HepG2 (cell line): ENCODE results near the gene SLC35A3. TPM values are rescaled to one million over a fixed set of nuclear protein-coding genes. Genes with fewer than 3 reads are reported as not detected.

ENCODE experiments used
- ATAC-seq: fragments of 200-7000 bp; cut with Tn5 transposase; 3 replicates; pipeline ENCODE4 v1.9.1; 2020; ENCODE audit warnings: mild to moderate bottlenecking, moderate library complexity
- BruUV-seq: library from RNA; stranded (reverse); fragments of 400-500 nt; replicated peaks from 2 replicates; lab custom pipeline; 2021; lab: Mats Ljungman, UMichigan
- CTCF ChIA-PET: fragments of 300-600 bp; formaldehyde crosslinking; extraction: SDS; loops from one replicate; lab custom pipeline; 2021; ENCODE audit warnings: low total read pairs, inconsistent platforms, low intra/inter-chr PET ratio; lab: Yijun Ruan, JAX
- POLR2A ChIA-PET: fragments of 350-600 bp; sonication (Branson Sonifier 250); formaldehyde crosslinking; loops from one replicate; lab custom pipeline; 2020; ENCODE audit warnings: antibody characterized with exemption, inconsistent platforms; lab: Yijun Ruan, JAX
- DNase-seq: peaks from one replicate; pipeline ENCODE4 v3.0.0-alpha.2; 2015; ENCODE audit warnings: low spot score
- FAIRE-seq: peaks from 3 replicates; lab custom pipeline; 2011; peaks lifted over from hg19 to GRCh38; lab: Jason Lieb, UNC
- H2AFZ ChIP-seq: one replicate; pipeline ENCODE4 v1.6.1; 2011; ENCODE audit warnings: low read length, inconsistent platforms
- H3K27ac ChIP-seq: fragments of 300-600 bp; 3 replicates; pipeline ENCODE4 v1.8.0; 2011; ENCODE audit warnings: mixed run types, mild to moderate bottlenecking, mixed read lengths, low read length, inconsistent platforms; ENCODE audit not compliant: insufficient read depth; ENCODE audit errors: extremely low read length
- H3K27me3 ChIP-seq, 2 experiments: fragments of 200-600 bp in 1 of 2; 2 replicates in 1 of 2; 3 replicates in 1 of 2; pipeline versions ENCODE4 v1.6.0 to v1.8.0; 2011; ENCODE audit warnings: low read length in 2 of 2, mild to moderate bottlenecking in 2 of 2, moderate library complexity in 2 of 2, inconsistent platforms in 1 of 2; ENCODE audit not compliant: insufficient read depth in 2 of 2, control insufficient read depth in 1 of 2
- H3K36me3 ChIP-seq, 2 experiments: fragments of 200-600 bp in 1 of 2; replicated peaks in 1 of 2; 2 replicates in 1 of 2; 3 replicates in 1 of 2; pipeline versions ENCODE4 v1.5.1 to v1.8.0; 2011; ENCODE audit warnings: low read length in 2 of 2, inconsistent platforms in 1 of 2; ENCODE audit not compliant: insufficient read depth in 2 of 2, control insufficient read depth in 1 of 2
- H3K4me1 ChIP-seq: 2 replicates; pipeline ENCODE4 v1.5.1; 2012; ENCODE audit warnings: low read length, inconsistent platforms; ENCODE audit not compliant: insufficient read depth
- H3K4me2 ChIP-seq: 2 replicates; pipeline ENCODE4 v1.6.0; 2011; ENCODE audit warnings: low read depth, low read length, inconsistent platforms
- H3K4me3 ChIP-seq, 3 experiments: fragments of 200-600 bp in 1 of 3; sonication (generic), shearing (Covaris generic) in 1 of 3; replicated peaks in 1 of 3; 2 replicates each; pipeline ENCODE4 v1.5.1; 2011 to 2016; ENCODE audit warnings: low read length in 3 of 3, inconsistent platforms in 2 of 3, low read depth in 2 of 3, mild to moderate bottlenecking in 2 of 3, control low read depth in 1 of 3, mixed read lengths in 1 of 3; ENCODE audit not compliant: insufficient read depth in 1 of 3
- H3K79me2 ChIP-seq: one replicate; pipeline ENCODE4 v1.6.1; 2011; ENCODE audit warnings: low read length, inconsistent platforms; ENCODE audit not compliant: insufficient read depth
- H3K9ac ChIP-seq: 2 replicates; pipeline ENCODE4 v1.6.0; 2011; ENCODE audit warnings: mild to moderate bottlenecking, low read depth, low read length, inconsistent platforms; ENCODE audit not compliant: insufficient read depth
- H3K9me3 ChIP-seq: 2 replicates; pipeline ENCODE4 v1.5.1; 2012; ENCODE audit warnings: mild to moderate bottlenecking, low read length
- H4K20me1 ChIP-seq: 2 replicates; pipeline ENCODE4 v1.6.0; 2011; ENCODE audit warnings: inconsistent platforms, mild to moderate bottlenecking, low read length, moderate library complexity; ENCODE audit not compliant: insufficient read depth
- HNF4G ChIP-seq, 2 experiments: sonication (generic) in 1 of 2; formaldehyde crosslinking in 1 of 2; IDR thresholded peaks; 2 replicates each; pipeline versions ENCODE4 v1.4.0 to v1.6.1; 2011 to 2020; ENCODE audit warnings: borderline replicate concordance in 2 of 2, low read depth in 2 of 2, mild to moderate bottlenecking in 2 of 2, low read length in 1 of 2, missing genetic modification reagents in 1 of 2, moderate library complexity in 1 of 2
- HNRNPUL1 ChIP-seq: fragments of 200-400 bp; formaldehyde crosslinking; IDR thresholded peaks from 2 replicates; pipeline ENCODE4 v1.6.1; 2017; ENCODE audit warnings: low read depth, mild to moderate bottlenecking, low read length, moderate library complexity
- HOXA5 ChIP-seq: sonication (generic); formaldehyde crosslinking; IDR thresholded peaks from 2 replicates; pipeline ENCODE4 v1.4.0; 2020; ENCODE audit warnings: missing genetic modification reagents
- MAF1 ChIP-seq: sonication (generic); formaldehyde crosslinking; IDR thresholded peaks from 2 replicates; pipeline ENCODE4 v1.5.0; 2020; ENCODE audit warnings: missing genetic modification reagents, borderline replicate concordance
- REXO4 ChIP-seq: sonication (generic); formaldehyde crosslinking; IDR thresholded peaks from 2 replicates; pipeline ENCODE4 v1.8.0; 2022; ENCODE audit warnings: missing genetic modification reagents, mild to moderate bottlenecking, borderline replicate concordance
- SRY ChIP-seq: sonication (generic); formaldehyde crosslinking; IDR thresholded peaks from 2 replicates; pipeline ENCODE4 v1.8.0; 2022; ENCODE audit warnings: mild to moderate bottlenecking, missing genetic modification reagents
- ZNF232 ChIP-seq: sonication (generic); formaldehyde crosslinking; IDR thresholded peaks from 2 replicates; pipeline ENCODE4 v1.4.0; 2020; ENCODE audit warnings: missing genetic modification reagents, borderline replicate concordance
- ZNF644 ChIP-seq: IDR thresholded peaks from 2 replicates; pipeline ENCODE4 v1.6.1; 2016; ENCODE audit warnings: low read depth
- WGBS: methylation state at CpG from one replicate; pipeline ENCODE4 v1.1.6; 2017; ENCODE audit warnings: low lambda C conversion rate; 5-methylcytosine and 5-hydroxymethylcytosine counted together
- in situ Hi-C: cut with HindIII; loops from 2 replicates; pipeline ENCODE4 v1.10.0; 2017; ENCODE audit warnings: low pct_unique_long_range_greater_than_20kb; ENCODE audit not compliant: extremely low pct_ligation_motif_present
- intact Hi-C: fragments of 100-400 bp; cut with micrococcal nuclease; formaldehyde crosslinking; loops from one replicate; pipeline ENCODE4 v1.10.0; 2022; ENCODE audit not compliant: unreplicated experiment
- polyA plus RNA-seq, 8 experiments: library from polyadenylated mRNA; depleted of rRNA in 3 of 8; stranded (reverse) in 7 of 8; unstranded in 1 of 8; fragments of >200 nt; fragmentation: Illumina TruSeq in 4 of 8; extraction: Trizol in 4 of 8; gene quantifications; 2 replicates each; pipeline versions ENCODE4 v1.2.1 to v1.2.3, GENCODE V29; 2011 to 2016; ENCODE audit warnings: low read depth in 4 of 8, missing spikeins in 1 of 8, mixed read lengths in 1 of 8; ENCODE audit not compliant: insufficient read depth in 1 of 8
- small RNA-seq, 3 experiments: library from RNA; depleted of rRNA; stranded (forward); fragments of <200 nt; gene quantifications; one replicate each; pipeline ENCODE3, GENCODE V24; 2012; ENCODE audit warnings: low read depth in 2 of 3, low replicate concordance in 1 of 3; ENCODE audit not compliant: insufficient read length in 3 of 3, insufficient read depth in 2 of 3
- total RNA-seq, 5 experiments: library from RNA; depleted of rRNA; stranded (reverse); fragments of >200 nt; fragmentation: Illumina TruSeq; extraction: Trizol; gene quantifications; 2 replicates each; pipeline ENCODE4 v1.2.3, GENCODE V29; 2016; ENCODE audit warnings: low read depth in 1 of 5
- TF ChIP-seq, protein P1 (sequence below): IDR thresholded peaks from 2 replicates; pipeline ENCODE4 v1.6.1; 2016; ENCODE audit warnings: mild to moderate bottlenecking, missing biosample characterization, missing genetic modification reagents

Gene SLC35A3
- total and polyA plus RNA-seq, 2 of the 13 experiments (the other 11 are each of a cell fraction or from before 2014, with no cell fraction given) = 11.2 to 24.9 TPM

DNA sequence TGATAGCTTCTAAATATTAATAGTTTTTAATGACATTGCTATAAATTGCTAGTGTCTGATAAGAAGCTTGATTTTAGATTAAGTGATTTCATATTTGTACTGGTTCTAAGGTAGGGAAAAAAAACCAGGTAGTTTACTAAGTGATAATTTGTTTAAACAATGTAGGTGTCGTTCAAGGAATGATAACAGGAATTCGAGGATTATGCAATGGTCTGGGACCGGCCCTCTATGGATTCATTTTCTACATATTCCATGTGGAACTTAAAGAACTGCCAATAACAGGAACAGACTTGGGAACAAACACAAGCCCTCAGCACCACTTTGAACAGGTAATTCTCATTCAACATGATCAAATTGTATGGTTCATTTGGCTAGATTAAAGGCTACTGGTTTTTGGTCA lies 110.5 kb downstream of the SLC35A3 start:
- TF ChIP-seq ZNF232 (CRISPR knock-in tag) (no peak), REXO4 (CRISPR knock-in tag) (no peak), HNF4G (IDR thresholded peaks at IDR 0.05; ENCODE audit: borderline replicate concordance, low read depth, low read length) (no peak), HNF4G (CRISPR knock-in tag; IDR thresholded peaks at IDR 0.05; ENCODE audit: borderline replicate concordance, low read depth) (no peak), HNRNPUL1 (no peak), SRY (CRISPR knock-in tag) (no peak), HOXA5 (CRISPR knock-in tag) (no peak), ZNF644 (CRISPR knock-in tag) (no peak), MAF1 (CRISPR knock-in tag) (no peak)
- TF ChIP-seq, protein P1, sequence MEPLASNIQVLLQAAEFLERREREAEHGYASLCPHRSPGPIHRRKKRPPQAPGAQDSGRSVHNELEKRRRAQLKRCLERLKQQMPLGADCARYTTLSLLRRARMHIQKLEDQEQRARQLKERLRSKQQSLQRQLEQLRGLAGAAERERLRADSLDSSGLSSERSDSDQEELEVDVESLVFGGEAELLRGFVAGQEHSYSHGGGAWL (CRISPR knock-in tag) = no peak
- DNase-seq = no peak
- peaks cover 14 to 63% of the 10 kb centered on the region in 2 experiments for H3K36me3 ChIP-seq
- intact Hi-C loops (no loop called here), in situ Hi-C loops (no loop called here)
- H3K27ac ChIP-seq = no peak overlapping the region
- FAIRE-seq = no peak
- CTCF ChIA-PET = no interaction called here
- H3K9me3 ChIP-seq = no peaks in the 10 kb centered on the region
- WGBS = 88% methylated on average over 3 of the region's 3 CpGs
- H3K4me1 ChIP-seq = no peaks in the 10 kb centered on the region
- no peak for ATAC-seq
- no peaks in the 10 kb centered on the region for H3K27me3 ChIP-seq
- H2AFZ ChIP-seq = no peak overlapping the region
- no peak overlapping the region for H3K9ac ChIP-seq
- BruUV-seq = no TSS peak
- H4K20me1 ChIP-seq = no peaks in the 10 kb centered on the region
- POLR2A ChIA-PET = no interaction called here
- H3K4me2 ChIP-seq = no peak overlapping the region
- no peaks in the 10 kb centered on the region for H3K79me2 ChIP-seq
- no peak overlapping the region for H3K4me3 ChIP-seq

Small RNA genes within 50 kb of the gene (small RNA-seq; reads per million reads assigned to genes)
- gene RNU6-1318P (0 reads per million in 3 experiments), gene RNU6-750P (0 reads per million in 3 experiments)

Other genes with a start within 250 kb of the SLC35A3 start
- 12.0 and 23.4 TPM in 2 replicates for gene FRRS1, start 203.4 kb upstream of the SLC35A3 start, total RNA-seq (2016; rRNA removed; fragmentation: Illumina TruSeq; extraction: Trizol)
- gene FRRS1, start 203.4 kb upstream of the SLC35A3 start, polyA plus RNA-seq (2011; rRNA removed) = 22.6 and 23.2 TPM in 2 replicates
- gene AGL, start 119.6 kb upstream of the SLC35A3 start, total RNA-seq (2016; rRNA removed; fragmentation: Illumina TruSeq; extraction: Trizol) = 13.1 and 28.0 TPM in 2 replicates
- gene AGL, start 119.6 kb upstream of the SLC35A3 start, polyA plus RNA-seq (2011; rRNA removed) = 3.9 and 4.3 TPM in 2 replicates
- 10.7 and 18.0 TPM in 2 replicates for gene SASS6, start 162.9 kb downstream of the SLC35A3 start, total RNA-seq (2016; rRNA removed; fragmentation: Illumina TruSeq; extraction: Trizol)
- 1.4 and 2.3 TPM in 2 replicates for gene SASS6, start 162.9 kb downstream of the SLC35A3 start, polyA plus RNA-seq (2011; rRNA removed)
- gene TRMT13, start 163.2 kb downstream of the SLC35A3 start, total RNA-seq (2016; rRNA removed; fragmentation: Illumina TruSeq; extraction: Trizol) = 12.4 and 15.6 TPM in 2 replicates
- 9.3 and 10.0 TPM in 2 replicates for gene TRMT13, start 163.2 kb downstream of the SLC35A3 start, polyA plus RNA-seq (2011; rRNA removed)
- 0.07 TPM in 1 of 2 replicates, not detected in the other for gene LRRC39, start 208.3 kb downstream of the SLC35A3 start, total RNA-seq (2016; rRNA removed; fragmentation: Illumina TruSeq; extraction: Trizol)
- 0.32 and 0.46 TPM in 2 replicates for gene LRRC39, start 208.3 kb downstream of the SLC35A3 start, polyA plus RNA-seq (2011; rRNA removed)